Right forelimb (tissue), 1 donor: ENCODE results near the gene CHAT.
"Not testable (repeated sequence)": the region's sequence is repeated elsewhere in the genome, so short reads cannot be mapped to it uniquely, and the experiment has no call there.

Experiments used
- DNase-seq: peaks from one replicate; pipeline ENCODE4 v3.0.0-alpha.2; 2018

The CHAT gene

DNA sequence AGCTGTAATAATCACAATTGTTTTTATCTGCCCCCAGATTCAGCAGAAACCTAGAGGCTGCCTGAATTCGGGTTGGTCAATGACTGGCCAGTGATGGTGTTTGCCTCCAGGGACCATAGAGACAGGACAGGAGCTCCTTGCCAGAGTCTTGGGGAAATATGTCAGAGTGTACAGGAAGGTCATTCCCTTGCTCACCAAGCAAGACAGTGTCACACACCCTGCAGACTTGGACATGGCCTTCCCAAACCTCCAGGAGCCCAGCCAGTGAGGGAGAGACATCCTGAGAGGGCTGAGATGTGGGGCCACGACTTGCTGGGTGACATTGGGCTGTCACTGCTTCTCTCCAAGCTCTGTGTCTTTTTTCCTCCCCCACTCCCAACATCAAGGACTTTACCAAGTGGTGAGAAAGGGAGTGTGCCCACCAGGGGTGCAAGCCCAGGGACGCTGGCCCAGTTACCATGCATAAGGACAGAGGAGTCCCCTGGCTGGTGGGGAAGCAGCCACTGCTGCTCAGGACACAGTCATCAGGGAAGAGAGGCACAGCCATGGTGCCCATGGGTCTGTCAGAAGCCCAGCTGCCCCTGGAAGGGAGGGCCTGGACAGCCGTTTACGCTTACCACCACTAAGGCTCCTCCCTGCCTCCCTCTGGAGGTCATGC is 40.3 kb downstream of the CHAT start:
- DNase-seq, result no peak

GRCh38 chr10:49655099-49655498 is 41.3 kb downstream of the CHAT start:
- DNase-seq, result no peak

DNA sequence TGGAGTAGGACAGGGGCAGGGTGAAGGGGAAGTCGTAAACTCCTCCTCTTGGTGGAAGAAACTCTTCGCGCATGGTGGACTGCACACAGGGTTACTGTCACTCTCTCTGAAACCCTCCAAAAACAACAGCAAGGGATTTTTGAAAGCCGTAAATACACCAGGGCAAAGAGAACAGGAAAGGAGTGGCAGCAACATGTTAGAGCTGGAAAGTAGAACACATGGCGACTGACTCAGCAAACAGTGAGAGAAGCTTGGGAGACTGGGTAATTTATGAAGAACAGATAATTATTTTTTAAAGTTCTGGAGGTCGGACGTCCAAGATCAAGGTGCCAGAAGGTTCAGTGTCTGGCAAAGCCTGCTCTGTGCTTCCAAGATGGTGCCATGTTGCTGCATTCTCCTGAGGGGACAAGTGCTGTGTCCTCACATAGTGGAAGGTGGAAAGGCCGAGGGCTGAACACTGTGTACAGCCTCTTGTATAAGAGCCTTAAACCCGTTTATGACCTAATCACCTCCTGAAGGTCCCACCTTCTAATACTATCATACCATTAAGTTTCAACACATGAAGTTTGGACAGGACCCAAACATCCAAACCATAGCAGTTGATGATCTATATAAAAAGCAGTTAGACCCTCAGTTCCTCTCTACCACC is 43.1 kb downstream of the CHAT start:
- DNase-seq, result no peak

GRCh38 chr10:49657606-49658005 is 43.8 kb downstream of the CHAT start:
- no peak for DNase-seq

DNA sequence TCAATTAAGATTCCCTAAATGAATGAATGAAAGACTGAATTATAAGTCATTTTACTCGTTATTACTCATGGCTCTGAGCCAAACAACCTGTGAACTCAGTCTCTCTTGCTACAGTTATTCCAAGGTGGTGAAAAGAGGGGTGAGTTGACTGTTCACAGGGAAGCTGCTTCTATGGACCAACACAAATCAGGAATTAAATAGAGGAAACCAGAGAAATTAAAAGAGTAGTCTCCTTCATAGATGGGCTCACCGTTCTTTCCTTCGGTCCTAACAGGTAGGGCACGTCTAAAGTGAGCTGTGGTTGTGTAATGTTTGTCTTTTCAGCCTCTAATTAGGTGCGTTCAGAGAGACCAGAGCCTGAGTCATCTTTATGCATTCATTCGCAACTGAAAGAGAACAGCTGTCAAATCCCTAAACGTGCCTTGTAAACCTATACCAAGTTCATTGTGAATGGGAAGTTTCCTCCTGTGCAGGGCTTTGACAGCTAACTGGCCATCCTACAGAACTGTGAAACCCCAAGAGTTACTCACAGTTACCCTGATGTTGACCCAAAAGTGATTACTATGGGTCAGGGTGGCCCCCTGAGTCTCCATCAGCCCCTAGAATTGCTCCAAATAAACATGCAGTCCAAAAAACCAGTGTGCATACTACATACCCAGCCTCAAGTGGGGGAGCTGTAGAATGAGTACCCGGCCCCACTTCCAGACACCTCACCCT is 47.5 kb downstream of the CHAT start:
- DNase-seq, result no peak

DNA sequence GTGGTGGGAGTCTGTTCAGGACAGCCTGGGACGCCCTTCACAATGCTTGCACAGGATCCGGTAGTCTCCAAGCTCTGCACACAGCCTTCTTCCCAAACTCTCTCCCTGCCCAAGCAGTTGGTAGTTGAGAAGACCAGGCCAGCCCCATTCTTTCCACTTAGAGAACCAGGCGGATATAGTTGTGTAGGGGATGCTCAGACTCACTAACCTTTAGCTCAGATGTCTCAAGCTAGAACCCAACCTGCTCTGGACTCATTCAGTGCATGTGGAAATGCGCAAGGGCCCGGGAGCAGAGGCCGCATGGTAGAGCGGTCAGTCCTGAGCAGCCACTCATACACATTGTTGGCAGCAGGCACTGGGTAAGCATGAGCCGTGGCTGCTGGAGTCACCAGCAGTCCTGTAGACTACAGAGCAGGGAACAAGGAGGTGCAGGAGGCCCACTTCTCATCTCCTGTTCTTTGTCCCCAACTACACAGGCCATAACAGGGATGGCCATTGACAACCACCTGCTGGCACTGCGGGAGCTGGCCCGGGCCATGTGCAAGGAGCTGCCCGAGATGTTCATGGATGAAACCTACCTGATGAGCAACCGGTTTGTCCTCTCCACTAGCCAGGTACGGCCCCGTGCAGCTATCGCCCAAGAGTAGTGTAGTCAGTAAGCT is 48.5 kb downstream of the CHAT start:
- no peak for DNase-seq

DNA sequence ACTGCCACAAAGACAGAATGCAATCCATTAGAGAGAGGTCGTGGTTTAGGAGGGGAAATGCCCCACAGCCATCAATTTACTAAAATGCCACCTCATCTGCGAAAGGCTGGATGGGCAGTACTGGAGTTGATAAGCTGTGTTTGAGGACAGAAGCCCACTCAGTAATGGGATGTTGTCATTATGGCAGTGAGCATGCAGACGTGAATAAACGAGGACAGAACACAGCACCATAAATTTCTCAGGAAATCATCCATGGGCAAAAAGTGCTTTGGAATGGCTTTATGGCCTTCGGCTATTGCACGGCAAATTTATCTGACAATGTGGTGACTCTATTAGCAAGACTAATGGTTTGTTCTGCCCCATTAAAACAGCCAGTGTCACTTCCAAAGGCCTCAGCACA is 49.8 kb downstream of the CHAT start:
- DNase-seq, result no peak

DNA sequence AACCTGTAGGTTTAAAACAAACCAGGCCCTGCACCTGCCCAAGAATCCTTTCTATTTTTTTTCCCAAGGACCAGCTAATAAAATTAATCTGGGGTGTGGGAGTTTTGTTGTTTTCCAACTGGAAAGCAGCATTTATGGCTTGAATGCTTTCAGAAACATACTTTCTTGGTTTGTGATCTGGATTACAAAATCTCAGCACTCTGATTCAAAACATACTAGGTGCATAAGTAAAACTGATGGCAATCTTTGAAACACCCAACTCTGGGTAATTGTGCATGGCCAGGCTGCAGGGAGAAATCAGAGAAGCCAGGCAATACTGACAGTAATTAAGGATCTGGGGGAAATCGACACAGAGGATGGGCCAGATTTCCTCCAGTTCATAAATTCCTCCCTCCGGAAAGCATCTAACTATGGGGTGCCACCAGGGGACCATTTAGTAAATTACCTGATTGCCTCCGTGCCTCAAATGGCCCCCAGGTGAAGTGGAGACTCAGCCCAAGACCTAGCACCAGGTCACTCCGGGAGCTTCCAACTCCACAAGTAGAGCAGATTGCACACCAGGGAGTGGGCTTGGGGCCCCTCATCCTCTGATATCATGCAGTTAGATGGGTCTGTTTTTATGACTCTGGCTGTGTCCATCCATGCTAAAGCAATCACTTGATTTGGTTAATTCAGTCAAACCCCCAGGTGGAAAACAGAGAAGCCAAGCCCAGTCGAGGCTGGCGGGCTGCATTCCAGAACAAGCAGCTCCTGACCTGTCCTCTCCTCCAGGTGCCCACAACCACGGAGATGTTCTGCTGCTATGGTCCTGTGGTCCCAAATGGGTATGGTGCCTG is 50.4 kb downstream of the CHAT start:
- DNase-seq, result no peak

DNA sequence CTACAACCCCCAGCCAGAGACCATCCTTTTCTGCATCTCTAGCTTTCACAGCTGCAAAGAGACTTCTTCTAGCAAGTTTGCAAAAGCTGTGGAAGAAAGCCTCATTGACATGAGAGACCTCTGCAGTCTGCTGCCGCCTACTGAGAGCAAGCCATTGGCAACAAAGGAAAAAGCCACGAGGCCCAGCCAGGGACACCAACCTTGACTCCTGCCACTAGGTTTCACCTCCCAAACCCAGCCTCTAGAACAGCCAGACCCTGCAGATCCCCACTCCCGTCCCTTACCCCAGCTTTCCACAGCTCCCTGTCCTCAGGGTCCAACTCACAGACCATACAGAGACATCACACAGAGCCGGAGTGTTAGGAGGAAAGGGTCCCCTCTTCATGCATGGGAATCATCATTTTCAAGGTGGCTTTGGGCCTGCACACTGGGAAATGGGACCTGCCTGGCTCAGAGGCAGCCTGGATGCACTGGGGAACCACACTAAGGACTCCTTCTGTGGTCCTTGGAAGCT is 51.1 kb downstream of the CHAT start:
- no peak for DNase-seq

DNA sequence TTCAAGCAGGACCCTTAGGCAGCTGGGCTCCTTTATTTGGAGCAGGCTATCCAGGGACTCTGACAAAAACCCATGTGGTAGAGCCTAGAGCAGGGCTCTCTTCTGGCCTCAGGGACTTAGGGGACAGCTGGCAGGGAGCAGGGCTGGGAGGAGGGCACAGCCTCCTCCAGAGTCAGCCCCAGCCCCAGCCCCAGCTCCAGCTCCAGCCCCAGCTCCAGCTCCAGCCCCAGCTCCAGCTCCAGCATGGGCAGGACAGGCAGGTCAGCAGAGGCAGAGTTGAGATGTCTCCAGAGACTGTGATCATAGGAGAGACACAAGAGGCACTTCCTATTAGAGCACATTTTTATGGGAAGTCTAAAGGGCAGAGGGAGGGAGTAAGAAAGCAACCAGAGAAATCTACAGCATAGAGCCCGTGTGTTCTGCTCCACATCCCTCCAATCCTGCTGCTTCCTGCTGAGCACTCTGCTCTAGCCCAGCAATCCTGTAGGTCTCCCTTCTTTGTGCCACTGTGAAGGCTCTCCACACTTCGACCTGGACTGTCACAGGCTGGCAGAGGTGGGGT is 52.3 kb downstream of the CHAT start:
- DNase-seq, result no peak

DNA sequence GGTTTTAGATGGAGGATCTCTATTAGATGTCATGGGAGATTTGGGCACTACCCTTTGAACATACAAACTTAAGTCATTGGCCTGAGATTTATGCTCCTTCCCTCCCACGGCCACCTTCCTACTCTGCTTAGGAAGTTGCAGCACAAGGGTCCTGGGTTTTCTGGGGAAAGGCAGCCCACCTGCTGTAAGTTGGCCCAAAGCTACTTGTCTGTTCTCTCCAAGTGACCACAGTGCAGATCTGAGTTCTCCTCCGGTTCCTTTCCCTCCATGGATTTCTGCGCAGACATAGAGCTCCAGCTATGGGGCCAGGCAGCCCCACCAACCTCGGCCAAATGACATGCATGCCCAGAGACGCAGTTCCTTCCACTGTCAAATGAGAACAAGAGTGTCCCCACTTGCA is 52.8 kb downstream of the CHAT start:
- DNase-seq, result no peak

DNA sequence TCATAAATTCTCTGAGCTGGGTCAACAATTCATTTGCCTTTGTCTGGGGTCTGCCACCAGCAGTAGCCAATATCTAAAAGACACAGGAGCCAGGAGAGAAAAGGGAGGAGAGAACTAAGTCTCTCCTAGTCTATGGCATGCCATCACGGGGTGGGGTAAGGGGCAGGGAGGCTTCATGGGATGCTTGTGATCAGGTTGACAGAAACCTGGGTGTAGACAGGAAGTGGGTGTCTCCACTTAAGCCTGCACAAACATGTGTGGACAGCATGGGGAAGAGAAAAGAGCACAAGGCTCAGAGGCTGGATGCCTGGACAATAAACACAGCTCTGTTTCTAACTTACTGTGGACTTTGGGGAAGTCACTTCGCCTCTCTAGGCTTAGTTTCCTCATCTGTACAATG is 54.2 kb downstream of the CHAT start:
- DNase-seq, result no peak

DNA sequence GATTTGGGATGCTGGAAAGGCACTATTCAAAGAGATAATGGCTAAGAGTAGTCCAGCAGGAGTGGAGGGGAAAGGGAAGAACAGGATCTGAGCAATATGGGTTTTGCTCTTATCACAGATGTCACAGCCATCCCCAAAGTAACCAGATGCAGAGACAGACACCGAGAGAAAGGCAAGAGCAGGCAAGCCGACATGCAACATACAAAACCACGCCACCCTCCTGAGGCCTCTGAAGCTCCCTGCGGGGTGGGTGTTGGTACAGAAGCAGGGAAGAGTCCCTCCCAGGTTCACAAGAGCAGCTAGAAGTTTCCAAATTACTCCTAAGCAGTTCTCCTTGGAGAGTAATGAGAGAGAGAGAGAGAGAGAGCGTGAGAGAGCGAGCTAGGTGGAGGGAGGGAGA is 54.8 kb downstream of the CHAT start:
- no peak for DNase-seq

- DNase-seq, result no peak
These were observed 65.1 kb downstream of the CHAT start for GRCh38 chr10:49678827-49679479.

GRCh38 chr10:49679480-49679893 is 65.7 kb downstream of the CHAT start, which contains the start of gene C10orf53:
Gene C10orf53 (plus strand): TSS chr10:49679651. CDS start chr10:49679698, 47 bp downstream.
- no peak for DNase-seq

- DNase-seq, result not testable (repeated sequence)
These were observed 68.6 kb downstream of the CHAT start for GRCh38 chr10:49682449-49682848.

- no peak for DNase-seq
These were observed 69.0 kb downstream of the CHAT start for GRCh38 chr10:49682879-49683278.

DNA sequence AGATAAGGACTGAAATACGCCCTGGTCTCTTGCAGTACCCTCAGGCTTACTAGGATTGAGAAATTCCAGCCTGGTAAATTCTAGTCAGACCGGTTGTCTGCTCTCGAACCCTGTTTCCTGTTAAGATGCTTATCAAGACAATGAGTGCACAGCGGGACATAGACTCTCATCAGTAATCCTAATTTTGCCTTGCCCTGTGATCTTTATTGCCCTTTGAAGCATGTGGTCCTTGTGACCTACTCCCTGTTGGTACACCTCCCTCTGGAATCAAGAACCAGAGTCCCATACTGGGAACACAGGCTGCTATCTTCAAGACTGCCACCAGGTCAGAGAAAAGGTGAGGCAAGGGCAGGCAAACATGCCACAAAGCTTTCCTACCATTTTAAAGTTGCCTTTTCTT is 72.8 kb downstream of the CHAT start:
- DNase-seq, result no peak

- DNase-seq, result no peak
These were observed 74.5 kb downstream of the CHAT start for GRCh38 chr10:49688261-49688846.

DNA sequence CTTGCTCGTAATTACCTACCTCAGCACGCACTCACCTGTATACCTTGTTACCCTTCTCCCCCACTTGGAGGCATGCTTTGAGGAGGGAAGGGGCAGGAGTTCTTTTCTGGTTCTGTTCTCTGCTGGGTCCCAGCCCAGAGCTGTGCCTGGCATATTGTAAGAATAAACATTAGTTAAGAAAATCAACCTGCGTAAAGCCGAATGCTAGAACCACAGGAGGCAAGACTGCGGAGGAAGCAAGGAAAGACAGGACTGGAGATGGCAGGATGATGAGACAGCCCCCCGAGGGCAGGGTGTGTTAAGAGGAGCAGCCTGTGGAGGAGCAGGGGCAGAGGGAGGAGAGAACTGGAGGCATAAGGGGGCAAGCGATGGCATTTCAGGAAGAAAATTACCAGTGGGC is 75.1 kb downstream of the CHAT start:
- no peak for DNase-seq

GRCh38 chr10:49689882-49690510 is 76.2 kb downstream of the CHAT start:
- DNase-seq, result no peak
